Neural cell (in vitro differentiated cells): ENCODE data around the gene MAPRE3.

Source experiments
- CTCF ChIP-seq: fragments of 450-650 bp; IDR thresholded peaks from 2 replicates; pipeline ENCODE4 v1.5.1; 2014; ENCODE audit warnings: antibody characterized with exemption, mild to moderate bottlenecking, moderate library complexity; ENCODE audit not compliant: poor library complexity, severe bottlenecking
- EP300 ChIP-seq: fragments of 450-650 bp; conservative IDR thresholded peaks from 2 replicates; pipeline ENCODE4 v1.6.1; 2014; ENCODE audit warnings: antibody characterized with exemption, mild to moderate bottlenecking, moderate library complexity; ENCODE audit not compliant: poor library complexity, severe bottlenecking
- TAF1 ChIP-seq: IDR thresholded peaks from 2 replicates; pipeline ENCODE4 v1.6.1; 2012; ENCODE audit warnings: low read depth

DNA sequence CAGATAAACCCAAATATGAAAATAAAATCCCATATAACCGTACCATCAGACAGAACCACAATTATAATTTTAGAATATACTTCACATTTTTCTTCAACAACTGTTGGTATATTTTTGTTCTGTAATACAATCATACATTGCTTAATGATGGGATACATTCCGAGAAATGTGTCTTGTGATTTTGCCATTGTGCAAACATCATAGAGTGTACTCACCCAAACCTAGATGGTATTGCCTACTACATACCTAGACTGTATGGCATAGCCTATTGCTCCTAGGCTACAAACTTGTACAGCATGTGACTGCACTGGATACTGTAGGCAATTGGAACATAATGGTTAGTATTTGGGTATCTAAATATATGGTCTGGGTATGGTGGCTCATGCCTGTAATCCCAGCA is 30.6 kb downstream of the MAPRE3 start:
- TF ChIP-seq CTCF (no peak), EP300 (no peak), TAF1 (no peak)
